Stimulated activated CD8-positive, alpha-beta memory T cell treated with anti-CD3 and anti-CD28 coated beads, Interleukin-4, amount 100 ng/mL, for 4 hours (primary cell): ENCODE results near the gene GJC1.

Source experiments
- DNase-seq, 2 donors: peaks; one replicate each; pipeline ENCODE4 v3.0.0-alpha.2; 2020; ENCODE audit warnings: low read depth in 2 of 2, low spot score in 1 of 2

The GJC1 gene

DNA sequence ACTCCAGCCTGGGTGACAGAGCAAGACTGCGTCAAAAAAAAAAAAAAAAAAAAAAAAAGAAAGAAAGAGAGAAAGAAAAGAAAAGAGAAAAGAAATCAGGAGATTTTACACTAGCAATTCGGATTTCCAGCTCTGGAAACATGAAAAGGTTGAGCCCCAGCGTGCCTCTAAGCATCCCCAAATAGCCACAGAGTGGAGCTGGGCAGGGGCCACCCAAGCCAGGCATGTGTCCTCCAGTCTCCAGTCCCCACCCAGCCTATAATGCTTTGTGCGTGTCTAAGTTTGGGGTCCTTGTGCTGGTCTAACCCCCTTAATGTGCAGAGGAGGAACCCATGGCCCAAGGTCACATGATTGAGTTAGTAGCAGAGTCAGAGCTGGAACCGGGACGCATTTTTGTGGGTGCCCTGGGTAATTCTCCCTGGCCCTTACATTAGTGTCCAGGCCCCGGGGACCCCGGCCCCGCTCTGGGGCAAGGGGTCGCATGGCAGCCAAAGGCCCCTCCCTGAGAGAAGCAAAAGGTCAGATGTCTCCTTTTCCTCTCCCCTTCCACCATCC lies 51.4 kb downstream of the GJC1 start:
- no peak for DNase-seq

DNA sequence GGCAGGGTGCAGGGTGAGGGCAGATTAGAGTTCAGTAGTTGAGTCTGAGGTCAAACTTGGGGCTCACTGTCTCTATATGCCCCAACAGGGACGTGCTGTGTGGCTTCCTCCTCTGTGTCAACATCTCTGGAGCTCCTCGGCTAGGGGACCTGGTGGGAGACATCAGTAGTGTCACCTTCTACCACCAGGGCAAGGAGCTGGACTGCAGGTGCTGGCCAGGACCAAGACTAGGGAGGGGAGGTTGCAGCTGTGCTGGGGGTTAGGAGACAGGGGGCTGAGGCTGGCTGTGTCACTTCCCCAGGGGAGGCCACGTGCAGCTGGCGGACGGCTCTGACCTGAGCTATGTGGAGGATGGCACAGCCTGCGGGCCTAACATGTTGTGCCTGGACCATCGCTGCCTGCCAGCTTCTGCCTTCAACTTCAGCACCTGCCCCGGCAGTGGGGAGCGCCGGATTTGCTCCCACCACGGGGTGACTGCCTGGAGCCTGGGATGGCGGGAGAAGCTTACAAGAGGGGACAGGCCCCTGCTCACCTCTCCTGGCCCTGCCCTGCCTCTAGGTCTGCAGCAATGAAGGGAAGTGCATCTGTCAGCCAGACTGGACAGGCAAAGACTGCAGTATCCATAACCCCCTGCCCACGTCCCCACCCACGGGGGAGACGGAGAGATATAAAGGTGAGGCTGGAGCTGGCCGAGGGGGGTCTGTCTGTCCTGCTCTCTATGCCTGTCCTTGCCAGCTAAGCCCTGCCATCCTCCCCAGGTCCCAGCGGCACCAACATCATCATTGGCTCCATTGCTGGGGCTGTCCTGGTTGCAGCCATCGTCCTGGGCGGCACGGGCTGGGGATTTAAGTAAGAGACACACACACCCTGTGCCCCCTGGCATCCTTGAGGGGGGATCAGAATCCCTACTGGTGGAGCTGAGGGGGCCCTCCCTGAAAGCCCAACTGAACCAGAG lies 52.4 kb downstream of the GJC1 start:
- DNase-seq, result no peak

DNA sequence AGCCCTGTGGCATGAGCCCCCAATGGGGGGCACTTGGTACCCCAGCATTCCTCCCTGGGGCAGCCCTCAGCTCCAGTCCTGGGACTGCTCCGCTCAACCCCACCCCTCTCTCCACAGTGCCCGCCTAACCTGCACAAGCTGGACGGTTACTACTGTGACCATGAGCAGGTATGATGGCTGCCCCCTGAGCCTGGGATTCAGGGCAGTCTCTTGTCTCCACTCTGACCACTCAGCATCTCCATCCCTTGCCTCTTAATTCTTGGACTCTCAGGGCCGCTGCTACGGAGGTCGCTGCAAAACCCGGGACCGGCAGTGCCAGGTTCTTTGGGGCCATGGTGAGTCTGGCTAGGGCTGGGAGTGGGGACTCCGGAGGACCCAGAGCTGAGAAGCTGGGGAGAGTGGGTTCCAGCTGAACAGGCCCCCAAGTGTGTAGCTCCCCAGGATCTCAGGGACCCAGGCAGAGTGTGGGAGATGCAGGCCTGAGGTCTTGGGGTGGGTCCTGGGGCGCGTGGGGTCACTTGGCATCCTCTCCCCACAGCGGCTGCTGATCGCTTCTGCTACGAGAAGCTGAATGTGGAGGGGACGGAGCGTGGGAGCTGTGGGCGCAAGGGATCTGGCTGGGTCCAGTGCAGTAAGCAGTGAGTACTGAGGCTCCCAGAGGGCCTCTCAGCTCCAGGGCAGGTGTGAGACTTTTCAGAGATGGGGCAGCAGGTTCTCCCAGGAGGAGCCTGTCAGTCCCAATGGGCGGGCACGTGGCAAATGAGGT lies 53.3 kb downstream of the GJC1 start:
- no peak for DNase-seq

DNA sequence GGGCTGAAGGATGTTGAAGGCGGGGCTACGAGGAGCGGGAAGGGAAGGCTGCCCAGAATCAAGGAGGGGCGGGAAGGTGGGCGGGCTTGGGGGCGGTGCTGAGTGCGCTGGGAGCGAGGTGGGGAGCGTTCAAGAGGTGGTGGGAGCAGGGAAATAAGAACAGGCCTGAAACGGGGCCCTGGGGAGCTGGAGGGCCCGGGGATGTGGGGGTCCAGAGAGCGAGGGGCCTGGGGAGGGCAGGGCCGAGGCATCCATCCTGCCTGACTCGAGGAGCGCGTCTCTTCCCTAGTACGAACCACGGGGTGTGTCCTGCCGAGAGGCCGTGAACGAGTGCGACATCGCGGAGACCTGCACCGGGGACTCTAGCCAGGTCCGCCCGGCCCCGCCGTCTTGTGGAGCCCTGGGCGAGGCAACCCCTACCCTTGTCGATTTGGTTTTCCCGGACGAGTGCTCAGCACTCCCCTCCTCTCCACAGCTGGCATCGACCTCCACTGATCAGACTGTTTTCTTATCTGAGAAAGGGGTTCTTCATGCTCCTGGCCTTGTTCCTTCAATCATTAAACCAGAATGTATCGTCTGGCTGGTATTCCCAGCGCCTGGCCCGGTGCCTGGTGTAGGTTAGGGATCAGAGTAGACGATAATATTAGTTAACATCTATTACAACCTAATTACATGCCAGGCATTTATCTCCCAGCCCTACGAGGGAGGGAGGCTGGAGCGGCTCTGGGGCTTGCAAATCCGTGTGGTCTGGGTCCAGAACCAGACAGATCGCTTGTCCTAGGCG lies 54.1 kb downstream of the GJC1 start:
- DNase-seq, result no peak

DNA sequence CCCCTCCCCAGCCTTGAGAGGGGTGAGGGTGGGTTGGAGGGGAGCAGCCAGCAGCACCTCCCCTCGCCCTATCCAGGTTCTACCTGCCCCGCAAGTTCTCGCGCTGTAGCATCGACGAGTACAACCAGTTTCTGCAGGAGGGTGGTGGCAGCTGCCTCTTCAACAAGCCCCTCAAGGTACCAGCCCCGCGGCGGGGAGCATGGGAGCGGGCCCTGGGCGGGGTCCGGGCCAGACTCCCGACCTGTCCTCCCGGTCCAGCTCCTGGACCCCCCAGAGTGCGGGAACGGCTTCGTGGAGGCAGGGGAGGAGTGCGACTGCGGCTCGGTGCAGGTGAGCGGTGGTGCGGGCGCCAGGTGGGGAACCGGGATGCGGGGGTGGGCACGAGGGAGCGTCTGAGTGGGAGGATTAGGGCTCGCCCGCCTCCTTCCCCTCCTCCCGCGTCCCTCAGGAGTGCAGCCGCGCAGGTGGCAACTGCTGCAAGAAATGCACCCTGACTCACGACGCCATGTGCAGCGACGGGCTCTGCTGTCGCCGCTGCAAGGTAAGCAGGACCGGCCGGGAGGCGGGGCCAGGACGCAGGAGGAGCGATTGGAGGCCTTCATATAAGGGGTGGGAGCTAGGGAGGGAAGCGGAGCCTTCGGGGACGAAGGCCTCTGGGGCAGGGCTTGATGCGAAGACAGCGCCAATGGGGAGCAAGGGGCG lies 54.8 kb downstream of the GJC1 start:
- DNase-seq, result peak; percentile 96

DNA sequence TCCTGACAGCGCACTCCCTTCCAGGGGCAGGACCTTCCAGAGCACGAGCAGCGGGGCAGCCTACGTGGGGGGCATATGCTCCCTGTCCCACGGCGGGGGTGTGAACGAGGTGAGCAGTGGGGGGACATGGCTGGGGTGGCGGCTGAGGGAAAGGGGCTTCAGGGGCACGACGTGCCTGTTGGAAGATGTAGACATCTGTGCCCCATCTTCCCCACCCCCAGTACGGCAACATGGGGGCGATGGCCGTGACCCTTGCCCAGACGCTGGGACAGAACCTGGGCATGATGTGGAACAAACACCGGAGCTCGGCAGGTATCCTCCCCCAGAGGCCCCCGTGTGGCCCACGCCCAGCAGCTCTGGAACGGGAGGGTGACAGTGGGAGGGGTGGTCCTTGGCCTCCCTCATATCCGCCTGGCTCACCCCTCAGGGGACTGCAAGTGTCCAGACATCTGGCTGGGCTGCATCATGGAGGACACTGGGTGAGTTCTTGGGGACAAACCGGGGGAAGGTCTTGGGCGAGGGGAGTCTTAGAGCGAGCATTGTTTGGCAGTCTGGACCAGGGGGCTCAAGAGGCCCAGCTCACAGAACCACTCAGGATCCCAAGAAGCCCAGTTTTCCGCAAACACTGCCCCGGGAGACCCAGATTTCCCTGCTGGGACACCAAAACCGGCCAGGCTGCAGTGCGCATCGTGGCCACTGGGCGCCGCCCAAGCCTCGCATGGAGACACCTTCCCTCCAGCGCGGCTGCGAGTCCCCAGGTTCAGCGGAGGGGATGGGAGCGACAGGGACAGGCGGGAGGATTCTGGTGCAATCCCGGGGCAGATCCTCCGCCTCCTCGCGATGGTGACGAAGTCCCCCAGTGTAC lies 55.6 kb downstream of the GJC1 start:
- DNase-seq, result peak; percentile 55 to 85

DNA sequence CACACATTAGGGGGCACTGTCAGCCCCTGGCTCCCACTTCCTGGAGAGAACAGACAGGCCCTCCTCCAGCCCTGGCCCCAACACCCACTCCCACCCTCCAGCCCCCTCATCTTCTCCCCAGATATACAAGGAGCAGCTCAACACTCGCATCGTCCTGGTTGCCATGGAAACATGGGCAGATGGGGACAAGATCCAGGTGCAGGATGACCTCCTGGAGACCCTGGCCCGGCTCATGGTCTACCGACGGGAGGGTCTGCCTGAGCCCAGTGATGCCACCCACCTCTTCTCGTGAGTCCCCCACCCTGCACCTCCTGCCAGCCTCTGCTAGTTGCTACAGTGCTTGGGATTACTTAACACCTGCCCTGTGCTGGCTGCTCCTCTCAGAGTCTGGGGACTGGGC lies 56.9 kb downstream of the GJC1 start:
- DNase-seq, result no peak

DNA sequence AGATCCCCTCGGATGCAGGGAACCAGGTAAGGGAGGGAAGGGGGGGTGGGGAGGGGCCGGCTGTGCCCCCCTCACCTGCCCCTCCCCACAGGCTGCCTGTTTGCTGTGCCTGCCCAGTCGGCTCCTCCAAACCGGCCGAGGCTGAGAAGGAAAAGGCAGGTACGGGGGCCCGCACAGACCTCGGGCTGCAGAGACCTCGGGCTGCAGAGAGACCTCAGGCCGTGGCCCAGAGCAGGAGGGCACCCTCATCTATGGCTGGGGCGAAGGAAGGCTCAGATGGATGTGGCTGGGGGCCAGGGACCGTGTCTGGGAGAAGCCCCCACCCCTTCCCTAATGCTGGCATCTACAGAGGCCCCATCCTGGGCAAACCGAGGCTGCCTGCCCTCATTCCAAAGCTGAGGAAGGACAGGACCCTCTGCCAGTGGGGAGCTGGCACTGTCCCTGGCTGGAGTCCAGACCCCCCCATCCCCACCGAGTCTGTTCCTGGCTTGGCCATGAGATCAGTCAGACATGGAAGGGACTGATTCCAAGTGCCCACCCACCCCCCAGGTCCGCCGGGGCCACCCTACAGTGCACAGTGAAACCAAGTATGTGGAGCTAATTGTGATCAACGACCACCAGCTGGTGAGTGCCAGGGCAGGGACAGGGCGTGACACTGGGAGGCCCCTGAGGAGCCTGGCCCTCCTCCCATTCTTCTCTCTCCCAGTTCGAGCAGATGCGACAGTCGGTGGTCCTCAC lies 57.6 kb downstream of the GJC1 start:
- DNase-seq, result no peak

DNA sequence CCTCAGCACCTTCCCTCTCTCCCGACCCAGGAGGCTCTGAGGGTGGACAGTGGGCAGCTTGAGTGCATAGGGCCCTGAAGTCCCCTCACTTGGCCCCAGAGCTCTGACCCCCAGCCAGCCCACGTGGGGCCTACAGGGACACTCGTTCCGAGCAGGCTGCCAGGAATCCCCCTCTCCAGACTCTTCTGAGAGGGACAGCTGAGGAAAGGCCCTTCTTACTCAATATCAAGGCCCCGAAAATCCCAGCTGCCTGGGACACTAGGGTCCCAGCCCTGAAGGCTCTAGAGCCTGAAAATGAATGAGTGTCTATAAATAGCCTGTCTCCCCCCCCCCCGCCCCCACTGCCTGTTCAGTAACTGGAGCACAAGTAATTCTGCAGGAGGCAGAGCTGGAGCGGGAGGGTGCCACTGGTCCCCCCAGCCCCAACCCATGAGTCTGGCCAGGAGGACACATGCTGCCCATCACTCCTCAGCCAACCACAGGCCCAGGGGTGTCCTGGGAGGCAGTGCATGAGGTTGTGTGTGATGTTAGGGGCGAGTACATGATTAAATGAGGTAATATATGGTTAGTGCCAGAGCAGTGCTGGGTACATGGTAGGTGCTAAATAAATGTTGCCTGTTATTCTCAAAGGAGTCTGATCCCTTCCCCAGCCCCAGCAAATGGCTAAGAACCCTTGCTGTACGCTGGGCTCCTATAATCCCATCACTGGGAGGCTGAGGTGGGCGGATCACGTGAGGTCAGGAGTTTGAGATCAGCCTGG lies 59.7 kb downstream of the GJC1 start:
- DNase-seq, result no peak

DNA sequence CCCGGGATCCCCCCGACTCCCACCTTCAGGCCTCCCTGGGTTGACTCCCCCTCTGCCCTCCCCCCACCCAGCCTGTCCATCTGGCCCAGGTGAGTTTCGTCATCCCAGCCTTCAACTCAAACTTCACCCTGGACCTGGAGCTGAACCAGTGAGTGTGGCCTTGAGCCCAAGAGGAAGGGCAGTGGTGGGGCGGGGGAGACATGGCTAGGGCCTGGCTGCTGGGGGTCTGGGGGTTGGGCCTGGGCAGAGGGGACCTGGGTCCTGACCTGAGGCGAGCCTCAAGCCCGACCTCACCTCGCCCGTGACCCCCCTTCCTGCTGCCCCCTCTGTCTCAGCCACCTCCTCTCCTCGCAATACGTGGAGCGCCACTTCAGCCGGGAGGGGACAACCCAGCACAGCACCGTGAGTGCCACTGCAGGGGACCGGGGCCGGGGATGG lies 60.4 kb downstream of the GJC1 start:
- no peak for DNase-seq

DNA sequence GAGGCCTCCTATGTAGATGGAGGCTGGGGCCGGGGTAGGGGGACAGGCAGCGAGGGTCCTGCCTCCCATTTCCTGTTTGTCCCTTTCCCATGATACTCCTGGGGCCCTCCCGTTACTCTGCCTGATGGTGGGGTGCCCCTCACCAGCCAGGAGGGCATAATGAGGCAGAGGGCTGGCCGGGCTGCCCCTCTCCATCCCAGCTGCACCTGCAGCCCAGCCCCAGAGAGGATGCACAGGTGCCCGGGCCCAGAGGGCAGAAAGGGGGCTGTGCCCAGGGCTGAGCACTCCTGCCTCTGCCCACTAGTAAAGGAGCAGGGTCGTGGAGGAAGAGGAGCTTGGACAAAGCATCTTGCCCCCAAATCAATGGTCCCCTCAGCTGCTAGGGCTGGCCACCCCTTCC lies 60.9 kb downstream of the GJC1 start:
- no peak for DNase-seq

DNA sequence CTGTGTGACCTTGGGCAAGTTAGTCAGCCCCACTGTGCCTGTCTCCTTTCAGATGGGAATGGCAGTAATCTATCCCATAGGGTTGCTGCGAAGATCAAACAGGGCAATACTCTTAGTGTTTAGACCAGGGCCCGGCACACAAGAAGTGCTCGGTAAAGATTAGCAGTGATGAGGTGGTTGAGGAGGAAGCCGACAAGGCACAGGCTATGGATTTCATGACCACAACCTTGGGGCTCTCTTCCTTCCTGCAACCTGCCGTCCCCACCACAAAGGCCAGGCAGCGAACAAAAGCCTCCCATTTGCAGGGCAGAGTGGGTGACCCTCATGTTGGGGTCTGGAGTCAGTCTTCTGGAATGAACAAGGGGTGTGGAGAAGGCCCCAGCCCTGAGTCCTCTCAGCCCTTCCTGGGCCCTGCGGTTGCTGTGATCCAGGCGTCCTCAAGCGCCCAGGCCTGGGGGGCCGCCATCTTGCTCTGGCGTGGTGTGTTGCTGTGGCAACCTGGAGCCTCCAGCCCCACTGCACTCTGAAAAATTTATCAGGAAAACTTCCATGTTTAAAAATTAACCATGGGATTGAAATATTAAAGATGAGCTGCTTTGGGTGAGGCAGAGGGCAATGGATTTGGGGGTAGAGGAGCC lies 61.5 kb downstream of the GJC1 start:
- DNase-seq, result no peak

DNA sequence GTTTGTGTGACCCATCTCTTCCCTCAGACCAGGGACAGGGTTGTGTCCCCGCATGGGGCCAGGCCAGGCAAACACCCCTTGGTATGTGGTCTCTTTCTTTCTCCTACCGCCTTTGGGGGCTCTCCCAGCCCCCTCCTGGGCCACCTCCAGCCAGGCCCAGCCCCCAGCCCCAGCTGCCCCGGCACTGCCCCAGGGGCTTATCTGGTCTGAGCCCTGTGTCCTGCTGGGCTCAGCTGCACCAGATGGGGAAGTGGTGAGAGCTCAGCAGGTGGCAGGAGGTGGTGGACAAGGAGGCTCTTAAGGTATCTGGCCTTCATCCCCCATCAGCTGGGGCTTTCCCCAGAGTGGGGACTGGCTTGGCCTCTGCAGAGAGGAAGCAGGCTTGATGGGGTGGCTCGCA lies 62.6 kb downstream of the GJC1 start:
- DNase-seq, result no peak

DNA sequence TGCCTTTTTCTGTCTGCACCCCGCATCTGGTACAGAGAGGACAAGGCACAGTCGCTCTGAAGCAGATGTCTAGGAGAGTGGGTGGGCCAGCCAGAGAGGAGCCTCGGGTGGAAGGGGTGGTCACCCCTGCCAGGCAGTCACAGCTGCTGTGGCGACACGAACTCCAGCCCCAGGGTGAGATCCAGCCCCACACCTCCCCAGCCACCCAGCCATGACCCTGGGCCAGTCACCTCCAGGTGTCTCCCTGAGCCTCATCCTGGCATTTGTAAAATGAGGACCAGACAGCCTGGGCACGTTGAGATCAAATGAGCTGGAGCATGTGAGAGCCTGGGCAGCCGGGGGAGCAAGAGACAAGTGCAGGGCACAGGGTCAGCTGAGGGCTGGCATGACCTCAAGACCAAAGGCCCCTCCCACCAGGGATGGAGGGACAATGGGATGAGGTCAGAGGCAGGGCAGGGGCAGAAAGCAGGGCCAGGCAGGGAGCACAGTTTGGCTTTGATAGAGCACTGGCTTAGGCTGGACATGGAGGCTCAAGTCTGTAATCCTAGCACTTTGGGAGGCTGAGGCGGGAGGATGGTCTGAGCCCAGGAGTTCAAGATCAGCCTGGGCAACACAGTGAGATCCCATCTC lies 63.6 kb downstream of the GJC1 start:
- DNase-seq, result no peak

DNA sequence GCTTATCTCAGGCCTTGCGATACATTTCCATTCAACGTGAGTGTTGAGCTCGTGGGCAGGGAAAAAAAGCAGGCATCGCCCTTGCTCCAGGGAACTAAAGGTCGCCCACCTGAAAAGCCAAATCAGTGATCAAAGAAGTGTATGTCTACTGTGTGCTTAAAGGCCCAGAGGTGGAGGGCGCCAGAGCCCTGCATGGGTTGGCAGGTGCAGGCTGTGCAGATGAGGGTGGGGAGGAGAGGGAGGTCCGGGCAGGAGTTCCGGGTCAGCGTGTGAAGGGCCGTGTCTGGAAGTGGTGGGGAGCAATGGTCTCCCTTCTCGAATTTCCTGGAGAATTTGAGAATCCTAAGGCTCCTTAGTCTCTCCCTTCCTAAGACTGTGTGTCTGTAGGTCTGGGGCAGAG lies 64.1 kb downstream of the GJC1 start:
- no peak for DNase-seq

DNA sequence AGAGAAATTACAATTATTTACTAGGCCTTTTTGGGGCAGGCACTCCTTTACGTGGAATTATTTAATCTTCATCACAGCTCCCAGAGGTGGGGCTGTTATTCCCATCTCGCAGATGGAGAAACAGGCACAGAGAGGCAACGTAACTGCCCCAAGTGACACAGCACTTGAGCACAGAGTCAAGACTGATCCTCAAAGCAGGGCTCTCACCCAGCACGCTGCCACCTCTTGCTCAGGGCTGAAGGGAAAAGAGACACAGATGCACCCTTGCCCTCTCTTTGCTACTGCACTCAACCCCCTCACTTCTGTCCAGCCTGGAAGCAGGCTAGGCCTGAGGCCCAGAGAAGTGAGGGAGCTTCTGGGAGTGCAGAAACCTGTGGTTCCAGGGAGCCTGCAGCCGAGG lies 66.9 kb downstream of the GJC1 start:
- DNase-seq, result no peak
